Germinal center (tissue), 1 donor: ENCODE data around the gene ALDH1A3.

Experiments used
- DNase-seq: peaks from one replicate; pipeline ENCODE4 v3.0.0; 2012; ENCODE audit warnings: mixed read lengths, low spot score

The ALDH1A3 gene

GRCh38 chr15:100859970-100860828, 19.4 kb upstream of the ALDH1A3 start:
- no peak for DNase-seq

DNA sequence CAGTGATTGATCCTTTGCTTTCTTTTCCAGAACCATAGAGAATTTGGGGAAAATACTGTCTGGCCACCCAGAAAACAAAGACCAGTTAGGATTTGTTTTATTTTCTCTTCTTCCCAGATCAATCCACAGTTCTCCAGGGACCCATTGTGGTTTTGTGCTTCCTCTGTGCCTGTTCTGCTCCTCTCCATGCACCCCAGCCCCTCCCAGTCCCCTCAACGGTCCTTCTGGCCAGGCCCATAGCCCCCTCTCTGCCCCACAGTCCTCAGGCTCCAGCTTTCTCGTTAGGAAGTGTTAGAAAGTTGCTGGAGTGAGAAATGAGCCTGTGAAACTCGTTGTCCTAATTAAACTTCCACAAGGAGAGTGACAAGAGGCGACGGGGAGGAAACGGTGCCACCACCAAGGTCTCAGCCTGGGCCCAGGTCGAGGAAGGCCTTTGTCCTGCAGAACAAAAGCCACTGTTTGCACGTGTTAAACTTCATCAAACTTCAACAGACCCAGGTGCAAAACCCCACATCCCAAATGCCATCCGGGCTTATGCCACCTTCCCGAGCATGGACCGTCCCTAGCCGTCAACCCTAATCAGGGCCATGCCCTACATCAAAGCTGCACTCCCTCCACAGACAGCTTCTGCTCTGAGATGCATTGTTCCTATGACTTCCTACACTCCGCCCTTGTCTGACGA, 18.7 kb upstream of the ALDH1A3 start:
- DNase-seq = no peak

- no peak for DNase-seq
Measured at GRCh38 chr15:100861511-100861991, 18.1 kb upstream of the ALDH1A3 start.

DNA sequence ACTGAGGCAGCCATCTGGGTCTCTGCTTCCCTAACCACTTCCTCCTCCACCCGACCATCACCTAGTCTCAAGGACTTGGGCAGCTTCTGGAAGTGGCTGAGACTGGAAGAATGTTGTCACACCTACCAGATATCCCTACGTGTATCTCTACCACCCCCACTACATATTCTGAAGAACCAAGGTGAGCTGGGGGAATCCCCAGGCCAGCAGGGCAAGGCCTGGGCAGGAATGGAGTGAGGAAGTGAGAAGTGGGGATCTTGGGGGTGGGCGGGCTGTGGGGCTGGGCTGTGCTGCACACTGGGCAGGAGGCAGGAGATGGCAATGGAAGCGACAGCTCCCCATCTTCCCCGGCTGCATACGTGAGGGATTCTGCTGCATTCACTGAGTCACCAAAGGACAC, 17.5 kb upstream of the ALDH1A3 start:
- no peak for DNase-seq

- no peak for DNase-seq
Measured at GRCh38 chr15:100863075-100863795, 16.4 kb upstream of the ALDH1A3 start.

GRCh38 chr15:100863796-100864267, 15.8 kb upstream of the ALDH1A3 start:
- no peak for DNase-seq

DNA sequence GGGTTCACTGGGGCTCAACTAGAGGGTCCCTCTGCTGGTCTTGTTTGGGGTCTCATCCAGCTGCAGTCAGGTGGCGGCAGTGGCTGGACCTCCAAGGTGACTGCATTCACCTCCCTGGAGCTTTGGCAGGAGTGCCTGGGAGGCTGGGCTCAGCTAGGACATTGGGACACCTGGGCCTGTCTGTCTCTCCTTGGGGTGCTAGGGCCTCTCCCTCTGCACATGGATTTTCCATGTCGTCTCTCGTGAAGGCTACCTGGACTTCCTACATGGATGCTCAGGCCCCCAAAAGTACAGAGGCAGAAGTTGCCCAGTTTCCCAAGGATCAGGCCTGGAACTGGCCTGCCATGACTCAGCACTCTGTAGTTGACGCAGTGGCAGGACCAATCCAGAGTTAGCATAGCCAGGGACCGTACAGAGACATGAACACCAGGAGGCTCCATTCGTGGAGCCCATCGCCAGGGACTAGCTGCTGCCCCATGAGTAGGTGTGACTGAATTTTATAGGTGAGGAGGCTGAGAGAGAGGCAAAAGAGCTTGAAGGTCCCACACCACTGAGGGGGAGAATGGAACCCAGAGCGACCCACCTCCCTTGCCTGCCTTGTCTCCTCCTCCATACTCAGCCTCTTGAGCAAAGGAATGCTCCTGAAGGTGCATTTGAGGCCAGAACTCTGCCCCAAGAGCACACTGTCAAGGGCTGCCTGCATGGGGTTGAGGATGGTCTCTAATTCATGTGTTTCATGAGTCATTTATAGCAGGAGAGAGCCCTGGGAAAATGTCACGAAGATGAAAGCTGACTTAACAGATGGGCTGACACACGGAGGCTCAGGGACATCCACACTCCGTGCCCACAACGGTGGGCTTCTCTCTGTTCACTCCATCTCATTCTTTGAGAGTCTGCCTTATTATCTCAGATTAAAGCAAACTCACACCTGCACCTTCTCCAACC, 13.0 kb upstream of the ALDH1A3 start:
- DNase-seq = no peak

DNA sequence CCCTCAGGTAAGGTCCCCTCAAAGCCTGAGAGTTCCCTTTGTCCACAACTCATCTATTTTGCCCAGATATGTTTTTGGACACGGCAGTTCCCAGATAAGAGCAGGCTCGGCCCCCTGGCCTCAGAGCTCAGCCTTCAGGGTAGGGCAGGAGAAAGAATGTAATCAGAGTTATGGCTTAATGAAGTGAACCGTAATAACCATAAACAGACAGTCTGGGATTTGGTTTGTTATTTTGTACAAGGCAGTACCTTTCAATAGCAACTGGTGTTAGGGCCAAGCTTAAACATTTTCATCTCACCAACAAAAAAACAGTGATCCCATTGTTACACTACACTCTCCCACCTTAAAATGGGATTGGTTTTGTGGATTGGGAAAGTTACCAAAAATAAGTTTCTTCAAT, 12.2 kb upstream of the ALDH1A3 start:
- DNase-seq = no peak

DNA sequence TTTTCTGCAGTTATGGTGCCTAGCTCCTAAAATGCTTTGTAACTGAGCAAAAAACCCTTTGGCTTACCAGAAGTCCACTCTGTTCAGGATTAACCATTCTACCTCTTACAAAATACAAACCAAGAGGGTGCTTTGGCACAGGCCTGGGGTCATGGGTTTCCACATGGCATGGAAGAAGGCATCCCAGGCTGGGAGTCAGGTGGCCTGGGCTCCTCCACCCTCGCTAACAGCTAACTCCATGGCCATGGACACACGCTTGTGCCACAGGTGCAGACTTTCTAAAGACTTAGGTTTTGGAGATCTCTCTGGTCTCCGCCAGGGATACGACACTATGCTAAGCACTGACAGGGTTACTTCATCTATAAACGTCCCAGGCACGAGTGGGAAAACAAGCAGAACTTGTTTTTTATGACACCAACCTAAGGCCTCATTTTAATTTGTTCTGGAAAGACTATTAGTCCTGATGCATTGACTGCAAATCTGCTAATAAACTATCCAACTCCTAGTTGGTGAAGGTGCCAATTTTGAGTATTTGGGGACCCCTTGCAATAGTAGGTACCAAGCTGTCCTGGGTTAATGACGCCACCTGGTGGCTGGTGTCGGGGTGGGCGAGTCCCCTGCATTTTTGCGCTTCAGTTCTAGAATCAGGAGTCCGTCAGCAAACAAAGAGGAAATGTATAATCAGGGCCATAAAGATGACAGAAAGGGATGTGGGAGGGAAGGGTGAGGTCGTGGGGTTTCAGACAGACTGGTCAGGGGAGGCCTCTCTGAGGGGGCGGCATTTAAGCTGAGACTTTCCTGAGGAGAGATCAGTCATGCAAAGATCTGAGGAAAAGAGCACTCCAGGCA, 10.3 kb upstream of the ALDH1A3 start:
- DNase-seq = no peak

- DNase-seq = peak; percentile 68
Measured at GRCh38 chr15:100873029-100873677, 6.5 kb upstream of the ALDH1A3 start.

DNA sequence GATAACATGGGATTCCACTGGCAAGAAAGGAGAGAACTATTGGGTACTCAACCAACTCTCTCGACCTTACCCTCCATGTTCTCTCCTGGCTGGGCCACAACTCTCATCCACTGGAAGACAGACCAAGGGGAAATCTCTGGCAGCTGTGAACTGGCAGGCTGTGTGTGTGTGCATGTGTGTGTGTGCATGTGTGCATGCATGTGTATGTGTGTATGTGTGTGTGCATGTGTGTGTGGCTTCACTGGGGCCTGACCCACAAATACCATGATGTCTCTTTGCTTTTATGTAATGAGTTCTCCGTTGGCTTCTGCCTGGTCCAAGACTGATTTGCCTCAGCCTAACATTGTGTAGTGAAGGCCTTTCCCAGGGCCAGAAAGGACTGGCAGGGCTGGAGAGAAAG, 4.1 kb upstream of the ALDH1A3 start:
- DNase-seq = no peak

- no peak for DNase-seq
Measured at GRCh38 chr15:100875976-100876375, 3.7 kb upstream of the ALDH1A3 start.

DNA sequence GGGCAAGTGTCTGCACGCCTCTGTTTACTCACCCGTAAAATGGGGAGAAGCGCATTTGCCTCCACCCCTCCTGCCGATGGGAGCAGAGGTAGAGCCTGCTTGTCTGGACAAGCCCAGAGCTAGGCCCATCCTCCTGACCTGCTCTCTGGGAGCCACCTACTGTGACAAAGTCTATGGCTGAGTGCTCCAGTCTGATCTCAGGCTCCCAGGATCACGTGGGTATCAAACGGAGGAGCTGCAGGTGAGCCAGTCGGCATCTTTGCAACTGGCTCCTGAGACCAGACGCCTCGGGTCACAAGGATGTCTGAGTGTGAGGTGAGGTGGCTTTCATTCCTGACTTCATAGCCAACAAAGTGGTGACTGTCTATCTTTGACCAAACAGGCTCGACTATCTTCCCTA, 2.1 kb upstream of the ALDH1A3 start:
- no peak for DNase-seq

- DNase-seq = no peak
Measured at GRCh38 chr15:100878130-100878529, 1.5 kb upstream of the ALDH1A3 start.

GRCh38 chr15:100878648-100879047, 983 bp upstream of the ALDH1A3 start:
- no peak for DNase-seq

- DNase-seq = peak; percentile 28
Measured at GRCh38 chr15:100879061-100879463, 569 bp upstream of the ALDH1A3 start.

GRCh38 chr15:100880139-100880896, 687 bp downstream of the ALDH1A3 start:
- peak; percentile 17 for DNase-seq

DNA sequence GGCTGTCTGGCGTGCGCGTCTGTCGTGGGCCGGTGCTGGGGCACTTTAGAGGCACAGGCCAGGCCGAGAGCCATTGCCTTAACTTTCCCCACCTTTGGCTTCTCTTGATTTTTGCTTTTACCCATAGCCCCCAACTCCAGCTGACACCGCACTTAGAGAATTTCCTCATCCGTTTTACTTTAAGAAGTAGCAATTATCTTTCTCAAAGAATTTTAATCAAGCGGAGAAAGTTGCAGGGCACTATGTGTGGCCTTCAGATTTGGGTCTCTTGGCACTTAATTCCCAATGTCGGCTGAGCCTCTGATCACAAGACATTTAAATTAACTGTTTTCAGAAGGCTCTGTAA, 1.2 kb downstream of the ALDH1A3 start:
- no peak for DNase-seq
